HS-27A (cell line): ENCODE measurements around the gene WWP2.
"Not testable (repeated sequence)": the region's sequence is repeated elsewhere in the genome, so short reads cannot be mapped to it uniquely, and the experiment has no call there.

Source experiments
- DNase-seq: peaks from one replicate; pipeline ENCODE4 v3.0.0-alpha.2; 2012; ENCODE audit warnings: low read depth, missing footprints

The WWP2 gene

DNA sequence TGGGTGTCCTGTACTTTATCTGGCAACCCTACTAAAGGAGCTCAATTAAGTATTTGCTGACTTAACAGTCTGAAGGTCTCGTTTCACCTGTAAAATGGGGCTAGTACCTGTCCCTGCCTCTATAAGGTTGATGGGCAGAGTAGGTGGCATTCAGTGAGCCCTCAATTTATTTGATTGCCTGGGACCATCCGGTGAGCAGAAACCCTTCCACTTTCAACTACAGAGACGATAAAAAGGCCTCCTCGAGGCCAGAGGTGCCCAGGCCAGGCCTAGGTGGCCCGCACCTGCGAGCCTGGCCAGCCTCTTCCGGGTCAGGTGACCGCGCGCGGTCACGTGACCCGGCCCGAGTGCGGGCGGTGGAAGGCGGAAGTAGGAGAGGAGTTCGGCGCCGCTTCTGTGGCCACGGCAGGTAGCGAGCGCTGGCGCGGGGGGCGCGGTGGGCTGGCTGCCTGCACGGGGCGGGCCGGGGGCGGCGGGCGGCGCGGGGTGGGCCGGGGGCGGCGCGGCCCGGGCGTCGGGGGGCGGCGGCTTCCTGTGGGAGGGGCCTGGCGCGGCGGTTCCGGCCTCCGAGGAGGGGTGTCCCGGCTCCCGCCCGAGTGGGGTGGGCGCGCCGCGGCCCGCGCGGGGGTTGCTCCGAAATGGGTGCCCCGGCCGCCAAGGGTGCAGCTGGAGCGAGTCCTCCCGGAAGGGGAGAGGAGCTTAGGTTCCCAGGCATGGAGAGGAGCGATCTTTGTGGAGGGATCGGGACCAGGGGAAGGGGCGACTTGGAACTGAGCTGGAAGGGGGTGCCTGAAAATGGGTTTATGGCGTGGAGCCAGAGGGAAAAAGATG is at the start of gene WWP2:
TSS of gene WWP2 (plus strand) at position 350 of the 831 bp plus-strand sequence. CDS start 24,679 bp downstream, outside the sequence.
- no peak for DNase-seq

- no peak for DNase-seq
Observed at GRCh38 chr16:69712914-69713581, 49.1 kb upstream of the WWP2 start.

- no peak for DNase-seq
Observed at GRCh38 chr16:69717066-69717465, 45.1 kb upstream of the WWP2 start.

DNA sequence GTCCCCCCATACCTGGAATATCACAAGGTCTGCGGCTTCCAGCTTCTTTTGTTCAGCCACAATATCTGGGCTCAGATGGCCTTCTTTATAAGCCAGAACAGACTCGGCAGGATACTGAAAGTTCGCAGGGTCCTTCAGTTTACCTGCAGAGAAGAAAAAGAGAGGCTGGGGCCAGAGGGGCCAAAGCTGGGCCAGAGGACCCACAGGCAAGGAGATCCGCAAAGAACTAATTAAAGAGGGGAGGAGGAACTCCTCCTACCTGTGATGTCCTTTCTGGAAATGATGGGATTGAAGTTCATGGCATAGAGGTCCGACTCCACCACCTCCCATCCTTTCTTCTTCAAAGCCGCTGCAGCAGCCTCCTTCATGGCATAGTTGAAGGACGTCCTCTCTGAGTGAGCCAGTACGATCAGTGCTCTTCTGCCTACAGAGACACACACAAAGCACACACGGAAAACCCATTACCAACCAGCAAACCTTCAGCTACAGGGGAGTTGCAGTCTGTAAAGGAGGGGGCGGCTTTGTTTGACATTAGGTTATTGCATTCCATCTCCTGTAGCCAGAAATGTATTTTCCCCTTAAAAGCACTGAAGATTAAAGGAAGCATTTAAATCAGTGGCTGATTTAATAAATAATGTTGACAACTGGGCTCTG is 43.9 kb upstream of the WWP2 start:
- DNase-seq: no peak

DNA sequence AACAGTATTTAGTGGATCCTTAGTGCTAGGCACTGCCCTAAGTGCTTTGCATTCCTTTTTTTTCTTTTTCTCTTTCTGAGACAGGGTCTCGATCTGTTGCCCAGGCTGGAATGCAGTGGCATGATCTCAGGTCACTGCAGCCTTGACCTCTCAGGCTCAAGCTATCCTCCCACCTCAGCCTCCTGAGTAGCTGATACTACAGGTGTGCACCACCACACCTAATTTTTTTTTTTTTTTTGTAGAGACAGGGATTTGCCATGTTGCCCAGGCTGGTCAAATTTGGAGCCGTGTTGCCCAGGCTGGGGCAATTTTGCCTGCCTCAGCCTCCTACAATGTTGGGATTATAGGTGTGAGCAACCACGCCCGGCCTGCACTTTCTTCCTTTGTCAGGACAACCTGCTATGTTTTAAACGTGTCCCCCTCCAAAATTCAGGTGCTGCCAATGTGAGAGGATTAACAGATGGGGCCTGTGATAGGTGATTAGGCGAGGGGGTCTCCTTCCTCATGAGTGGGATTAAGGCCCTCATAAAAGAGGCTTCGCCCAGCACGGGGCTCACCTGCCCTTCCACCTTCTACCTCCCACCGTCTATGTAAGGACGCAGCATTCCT is 41.2 kb upstream of the WWP2 start:
- DNase-seq: no peak

- DNase-seq: no peak
Observed at GRCh38 chr16:69721441-69721957, 40.6 kb upstream of the WWP2 start.

DNA sequence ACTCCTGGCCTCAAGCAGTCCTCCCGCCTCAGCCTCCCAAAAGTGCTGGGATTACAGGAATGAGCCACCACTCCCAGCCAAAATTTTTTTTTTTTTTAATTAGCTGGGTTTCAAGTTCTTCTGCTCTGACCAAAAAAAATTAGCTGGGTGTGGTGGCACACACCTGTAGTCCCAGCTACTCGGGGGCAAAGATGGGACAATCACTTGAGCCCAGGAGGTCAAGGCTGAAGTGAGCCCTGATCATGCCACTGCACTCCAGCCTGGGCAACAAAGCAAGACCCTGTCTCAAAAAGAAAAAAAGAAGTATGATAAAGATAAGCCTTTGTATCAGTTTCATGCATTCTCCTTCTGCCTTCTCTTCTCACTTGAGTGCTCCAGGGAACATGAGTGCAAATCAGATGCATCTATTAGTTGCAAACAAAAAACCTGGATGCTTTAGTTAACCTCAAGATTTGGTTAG is 37.7 kb upstream of the WWP2 start:
- no peak for DNase-seq

DNA sequence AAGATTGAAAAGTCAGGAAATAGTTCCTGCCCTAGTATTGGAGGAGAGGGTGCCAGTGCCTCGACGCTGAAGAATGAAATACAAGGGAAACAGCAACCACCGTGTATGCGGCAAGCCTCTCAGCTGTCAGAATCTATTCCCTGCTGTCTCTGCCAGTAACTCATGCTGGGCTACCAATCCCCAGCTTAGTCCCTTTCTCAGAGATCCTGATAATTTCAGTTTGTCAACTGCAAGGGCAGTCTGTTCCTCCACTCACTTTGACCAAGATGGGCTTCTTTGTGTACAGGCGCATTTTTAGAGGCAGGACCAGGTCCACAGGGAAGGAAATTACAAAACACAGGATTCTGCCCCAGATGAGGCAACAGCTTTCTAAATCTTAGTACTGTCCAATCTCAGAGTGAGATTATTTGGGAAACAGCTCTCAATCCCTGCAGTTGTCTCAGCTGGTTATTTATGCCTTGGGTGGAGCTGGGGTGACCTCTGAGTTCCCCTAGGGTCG is 37.1 kb upstream of the WWP2 start:
- DNase-seq: no peak

DNA sequence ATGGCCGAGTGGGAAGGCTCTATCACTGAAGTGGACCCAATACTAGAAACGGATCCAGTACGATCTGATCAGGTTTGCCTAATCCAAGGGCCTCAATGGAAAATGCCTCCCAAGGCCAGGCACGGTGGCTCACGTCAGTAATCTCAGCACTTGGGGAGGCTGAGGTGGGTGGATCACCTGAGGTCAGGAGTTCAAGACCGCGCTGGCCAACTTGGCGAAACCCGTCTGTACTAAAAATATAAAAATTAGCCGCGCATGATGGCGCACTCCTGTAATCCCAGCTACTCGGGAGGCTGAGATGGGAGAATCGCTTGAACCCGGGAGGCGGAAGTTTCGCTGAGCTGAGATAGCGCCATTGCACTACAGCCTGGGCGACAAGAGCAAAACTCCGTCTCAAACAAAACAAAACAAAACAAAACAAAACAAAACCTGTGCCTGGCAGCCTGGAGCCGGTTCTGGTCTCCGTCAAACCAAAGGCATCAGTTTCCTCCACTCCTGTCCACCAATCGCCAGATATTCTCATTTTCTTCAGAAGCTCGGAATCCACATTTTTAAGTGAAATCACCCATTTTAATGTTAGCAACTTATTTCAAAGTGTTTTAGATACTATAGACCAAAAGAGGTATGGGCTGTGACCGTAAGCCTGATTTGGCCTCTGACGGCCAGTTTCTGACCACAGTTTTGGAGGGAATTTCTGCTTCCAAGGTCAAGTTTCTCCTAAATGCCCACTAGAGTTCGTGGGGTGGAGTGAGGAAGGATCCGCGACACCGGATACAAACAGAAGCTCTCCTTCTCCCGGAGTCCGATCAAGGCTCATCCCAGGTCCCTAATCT is 36.4 kb upstream of the WWP2 start:
- no peak for DNase-seq

GRCh38 chr16:69726313-69727060 is 35.6 kb upstream of the WWP2 start, which contains the start of gene NQO1:
TSS of gene NQO1 (minus strand) at chr16:69726560. CDS start at chr16:69726439, 121 bp downstream.
- DNase-seq: peak; percentile 80

GRCh38 chr16:69727916-69728270 is 34.2 kb upstream of the WWP2 start:
- no peak for DNase-seq

DNA sequence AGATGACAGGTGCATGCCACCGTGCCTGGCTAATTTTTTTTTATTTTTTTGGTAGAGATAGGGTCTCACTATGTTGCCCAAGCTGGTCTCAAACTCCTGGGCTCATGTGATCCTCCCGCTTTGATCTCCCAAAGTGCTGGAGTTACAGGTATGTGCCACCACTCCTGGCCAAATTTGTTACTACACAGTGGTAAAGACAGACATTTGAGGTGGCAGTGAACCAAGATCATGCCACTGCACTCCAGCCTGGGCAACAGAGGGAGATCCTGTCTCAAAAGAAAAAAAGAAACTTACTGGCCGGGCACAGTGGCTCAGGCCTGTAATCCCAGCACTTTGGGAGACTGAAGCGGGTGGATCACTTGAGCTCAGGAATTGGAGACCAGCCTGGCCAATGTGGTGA is 33.1 kb upstream of the WWP2 start:
- not testable (repeated sequence) for DNase-seq

- not testable (repeated sequence) for DNase-seq
Observed at GRCh38 chr16:69731280-69731679, 30.9 kb upstream of the WWP2 start.

DNA sequence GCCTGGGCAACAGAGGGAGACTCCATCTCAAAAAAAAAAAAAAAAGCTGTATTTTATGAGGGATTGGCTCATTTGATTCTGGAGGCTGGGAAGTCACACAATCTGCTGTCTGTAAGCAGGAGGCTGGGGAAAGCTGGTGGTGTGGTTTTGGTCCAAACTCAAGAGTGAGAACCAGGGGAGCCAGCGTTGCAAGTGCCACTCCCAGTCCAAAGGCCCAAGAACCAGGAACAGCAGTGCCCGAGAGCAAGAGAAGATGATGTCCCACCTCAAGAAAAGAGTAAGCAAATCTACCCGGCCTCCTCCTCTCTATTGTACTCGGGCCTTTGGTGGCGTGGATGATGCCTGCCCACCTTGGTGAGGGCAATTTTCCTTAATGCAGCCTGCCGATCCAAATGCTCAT is 30.0 kb upstream of the WWP2 start:
- DNase-seq: no peak

GRCh38 chr16:69741519-69741918 is 20.6 kb upstream of the WWP2 start:
- no peak for DNase-seq

GRCh38 chr16:69741951-69742904 is 19.9 kb upstream of the WWP2 start:
- no peak for DNase-seq

- DNase-seq: no peak
Observed at GRCh38 chr16:69744363-69745231, 17.5 kb upstream of the WWP2 start.

GRCh38 chr16:69745232-69745612 is 16.9 kb upstream of the WWP2 start:
- no peak for DNase-seq
